ENCODE results near the gene FAM120A.
"Not testable (repeated sequence)": the region's sequence is repeated elsewhere in the genome, so short reads cannot be mapped to it uniquely, and the experiment has no call there.

The FAM120A gene

DNA sequence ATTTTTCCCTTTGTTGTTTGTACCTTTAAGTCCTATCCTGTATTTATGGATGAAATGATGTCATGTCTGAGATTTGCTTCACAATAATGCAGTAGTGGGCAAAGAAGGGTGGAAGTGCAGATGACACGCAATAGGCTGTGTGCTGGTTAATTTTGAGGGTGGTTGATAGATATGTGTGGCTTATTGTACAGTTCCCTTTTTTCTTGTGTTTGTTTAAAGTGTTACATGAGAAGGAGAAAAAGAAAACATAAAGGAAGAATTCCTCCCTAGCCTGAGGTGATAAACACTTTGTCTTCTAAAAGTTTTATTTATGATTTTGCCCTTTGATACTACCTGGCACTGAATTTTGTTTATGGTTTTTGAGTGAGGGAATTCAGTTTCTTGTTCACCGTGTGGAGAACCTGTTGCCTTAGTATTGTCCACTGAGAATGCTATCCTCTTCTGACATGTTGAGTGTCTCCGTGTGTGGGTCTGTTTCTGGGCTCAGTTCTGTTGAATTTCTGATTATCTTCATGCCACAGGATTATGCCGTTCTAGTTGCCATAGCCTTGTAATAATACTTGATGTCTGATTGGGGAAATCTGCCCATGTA lies 54.2 kb downstream of the FAM120A start:
- in situ Hi-C loops (cut with MboI; ENCODE audit: low sequenced_read_pairs): no loop called here

DNA sequence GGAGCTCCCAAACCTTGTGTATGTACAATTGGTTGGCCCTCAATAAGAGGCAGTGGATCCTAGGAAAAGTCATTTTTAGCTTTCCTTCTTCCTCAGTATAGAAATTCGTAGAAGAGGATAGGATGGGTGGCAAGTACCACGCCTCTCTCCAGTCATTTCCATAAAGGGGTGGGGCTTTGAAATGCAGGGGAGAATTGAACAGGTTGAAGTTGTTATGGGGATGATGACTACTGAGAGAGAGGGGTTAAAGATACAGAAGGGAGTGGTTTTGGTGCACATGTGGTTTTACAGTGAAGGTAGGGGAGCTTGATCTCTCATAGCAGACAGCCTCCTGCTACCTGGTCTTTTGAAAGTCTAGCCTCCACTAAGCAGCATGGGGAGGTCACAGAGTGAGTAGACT lies 56.3 kb downstream of the FAM120A start:
- in situ Hi-C loops (cut with MboI; ENCODE audit: low sequenced_read_pairs): no loop called here

DNA sequence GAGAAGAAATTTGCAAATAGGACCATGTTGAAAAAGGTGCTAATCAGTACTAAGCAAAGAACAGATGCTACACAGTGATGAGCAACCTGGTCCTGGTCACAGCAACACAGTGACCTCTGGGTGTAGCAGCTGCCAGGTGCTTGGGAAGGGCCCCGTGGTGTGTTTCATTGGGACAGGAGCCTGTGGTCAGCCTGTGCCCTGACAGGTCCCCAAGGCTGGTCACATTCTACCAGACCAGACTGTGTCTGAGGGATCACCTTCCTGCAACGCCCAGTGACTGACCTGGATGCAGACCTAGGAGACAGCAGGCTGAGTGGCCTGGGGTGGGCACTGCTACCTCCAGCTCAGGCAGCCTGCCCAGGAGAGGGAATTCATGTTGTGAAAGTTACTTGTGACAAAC lies 56.7 kb downstream of the FAM120A start:
- in situ Hi-C loops (cut with MboI; ENCODE audit: low sequenced_read_pairs): no loop called here

DNA sequence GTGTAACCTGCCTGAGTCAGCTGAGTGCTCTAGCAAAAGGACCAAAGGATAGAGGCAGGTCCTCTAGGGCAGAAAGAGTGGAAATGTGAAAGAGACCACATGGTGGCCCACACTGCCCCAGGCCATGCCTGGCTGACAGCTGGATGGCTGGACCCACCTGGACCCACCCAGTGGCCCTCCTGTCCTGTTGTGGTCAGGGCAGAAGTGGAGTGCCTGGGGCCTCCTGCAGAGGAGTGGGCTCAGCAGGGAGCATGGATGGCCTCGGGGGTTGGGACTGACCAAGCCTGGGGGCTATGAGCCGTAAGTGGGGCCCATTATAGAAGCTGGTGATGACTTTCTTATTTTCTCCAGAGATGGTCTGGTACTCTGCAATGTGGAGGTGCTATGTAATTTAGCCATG lies 57.6 kb downstream of the FAM120A start:
- in situ Hi-C loops (cut with MboI; ENCODE audit: low sequenced_read_pairs): no loop called here

DNA sequence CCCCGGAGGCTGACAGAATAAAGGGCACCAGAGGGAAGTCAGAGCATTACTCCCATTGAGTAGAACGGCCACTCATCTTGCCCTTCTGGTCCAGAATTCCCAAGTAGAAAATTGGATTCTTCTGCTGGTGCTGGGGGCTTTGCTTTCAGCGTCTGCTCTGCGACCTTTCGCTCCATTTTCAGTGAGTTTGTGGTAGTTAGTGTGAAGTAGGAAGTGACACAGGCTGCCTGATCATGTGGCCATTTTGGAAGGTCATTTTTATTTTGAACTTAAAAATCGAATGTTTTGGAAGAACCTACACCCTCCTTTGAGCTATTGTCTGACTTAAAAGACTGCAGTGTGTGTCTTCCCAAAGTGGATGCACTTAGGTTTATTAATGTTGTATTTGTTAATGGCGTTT lies 58.6 kb downstream of the FAM120A start:
- in situ Hi-C loops (cut with MboI; ENCODE audit: low sequenced_read_pairs): no loop called here

DNA sequence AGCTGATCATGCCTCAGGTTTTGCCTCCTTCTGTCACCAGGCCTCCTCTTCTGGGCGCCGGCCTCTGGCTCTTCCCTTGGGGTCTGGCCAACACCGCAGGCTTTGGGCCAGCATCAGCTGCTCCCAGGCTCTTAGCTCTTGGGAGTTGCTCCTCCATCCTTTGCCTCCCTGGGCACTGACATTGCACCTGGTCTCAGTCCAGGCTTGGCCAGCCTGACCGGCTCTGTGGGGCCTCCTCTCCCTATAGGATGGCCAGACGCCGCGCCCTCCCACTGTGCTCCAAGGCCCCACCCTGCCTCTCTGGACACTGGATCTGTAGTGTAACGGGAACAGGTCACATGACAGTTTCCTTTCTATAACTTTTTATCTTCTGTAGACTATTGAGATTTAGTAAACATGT lies 59.7 kb downstream of the FAM120A start:
- in situ Hi-C loops (cut with MboI; ENCODE audit: low sequenced_read_pairs): not testable (repeated sequence)

DNA sequence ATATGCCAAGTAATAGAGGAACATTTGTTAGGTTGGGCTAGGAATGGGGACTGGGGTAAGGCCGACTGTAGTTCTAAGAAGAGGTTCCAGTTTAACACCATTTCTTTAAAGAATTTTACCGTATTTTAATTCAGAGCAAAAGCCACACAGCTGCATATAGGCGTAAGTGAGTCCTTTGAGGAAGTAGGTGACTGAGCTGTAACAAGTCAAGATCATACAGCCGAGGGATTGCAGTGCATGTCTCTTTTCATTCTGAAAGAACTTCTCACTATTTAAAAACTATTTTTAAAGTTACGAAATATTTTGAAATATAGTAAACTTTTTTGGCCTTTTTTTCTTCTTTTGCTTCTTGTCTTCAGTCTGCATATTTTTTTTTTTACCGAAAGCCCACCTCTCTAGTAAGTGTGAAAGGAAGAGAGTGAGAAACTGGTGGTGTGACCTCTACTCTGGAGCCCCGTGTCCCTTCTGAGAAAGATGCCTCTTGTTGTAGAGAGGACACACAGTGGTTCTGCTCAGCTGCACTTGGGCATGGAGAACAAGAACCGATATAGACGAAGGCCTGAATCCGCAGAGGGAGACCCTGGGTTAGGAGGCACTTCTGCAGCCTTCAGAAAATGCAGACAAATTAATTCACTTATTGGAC lies 60.8 kb downstream of the FAM120A start:
- in situ Hi-C loops (cut with MboI; ENCODE audit: low sequenced_read_pairs): not testable (repeated sequence)

DNA sequence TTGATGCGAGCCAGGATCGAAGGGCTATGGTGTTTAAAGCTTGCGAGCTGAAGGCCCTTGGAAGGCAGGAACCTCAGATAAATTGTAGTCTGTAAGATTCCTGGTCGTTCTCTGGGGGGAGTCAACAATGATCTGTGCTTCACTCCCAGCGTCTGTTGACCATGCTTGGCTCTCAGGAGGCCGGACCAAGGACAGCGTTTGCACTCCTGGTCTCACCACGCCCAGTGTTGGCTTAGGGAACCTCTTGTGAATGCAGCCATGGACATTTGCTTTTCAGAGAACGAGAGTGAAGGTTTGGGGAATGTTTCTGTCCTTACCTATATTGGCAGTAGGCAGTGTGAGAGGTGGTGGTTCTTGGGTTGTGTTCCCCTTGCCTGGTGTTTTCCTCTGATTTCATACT lies 62.1 kb downstream of the FAM120A start:
- in situ Hi-C loops (cut with MboI; ENCODE audit: low sequenced_read_pairs): no loop called here

DNA sequence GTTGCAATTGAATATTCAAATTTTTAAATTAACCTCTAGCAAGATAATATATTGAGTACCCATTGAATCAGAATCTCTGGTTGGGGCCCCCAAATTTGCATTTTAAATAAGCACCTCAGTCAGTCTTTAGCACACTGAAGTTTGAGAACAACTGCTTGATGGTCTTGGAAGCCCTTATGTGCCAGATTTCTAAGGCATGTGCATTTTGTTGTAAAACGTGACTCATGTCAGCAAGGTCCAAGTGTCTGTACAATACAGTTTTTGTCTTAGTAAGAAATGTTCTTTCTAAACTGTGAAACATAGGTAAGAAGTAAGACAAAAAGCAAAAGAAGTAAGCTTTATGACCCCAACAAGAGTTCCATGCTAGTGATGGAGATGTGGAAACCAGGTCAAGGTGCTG lies 65.8 kb downstream of the FAM120A start:
- in situ Hi-C loops (cut with MboI; ENCODE audit: low sequenced_read_pairs): no loop called here

DNA sequence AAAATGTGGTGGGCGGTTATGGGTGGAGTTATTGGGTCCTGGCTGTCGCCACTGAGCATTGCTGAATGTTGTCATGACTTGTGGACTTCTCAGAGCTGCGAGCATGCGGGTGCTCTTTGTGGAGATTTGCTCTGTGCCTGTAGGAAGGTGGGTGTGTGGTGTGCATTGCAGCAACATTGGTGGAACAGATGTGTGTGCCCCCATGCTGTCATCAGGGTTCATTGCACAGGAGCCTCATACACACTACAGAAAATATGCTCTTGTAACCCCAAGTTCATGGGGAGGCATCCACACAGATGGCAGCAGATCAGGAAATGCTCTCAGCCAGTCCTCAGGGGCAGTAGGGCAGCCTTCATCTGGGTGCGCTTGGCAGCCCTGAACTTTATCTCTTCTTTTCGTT lies 69.0 kb downstream of the FAM120A start:
- in situ Hi-C loops (cut with MboI; ENCODE audit: low sequenced_read_pairs): no loop called here

DNA sequence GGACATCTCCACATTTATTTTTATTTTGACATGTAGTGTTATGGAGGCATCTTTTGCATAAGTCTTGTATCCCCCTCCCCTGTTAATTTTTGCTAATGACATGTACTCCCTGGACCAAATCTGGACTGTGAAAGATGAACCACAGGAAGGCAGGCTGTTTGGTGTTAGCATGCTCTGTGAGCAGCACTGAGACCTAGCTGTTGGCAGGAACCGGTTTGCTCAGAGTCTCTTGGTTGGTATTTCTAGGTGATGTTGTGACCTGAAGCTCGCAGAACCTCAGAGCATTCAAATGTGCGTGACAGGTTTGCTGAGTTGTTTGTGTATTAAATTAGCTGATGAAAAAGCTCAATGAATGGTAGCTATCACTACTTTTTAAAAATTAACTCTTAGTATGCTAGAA lies 71.3 kb downstream of the FAM120A start:
- in situ Hi-C loops (cut with MboI; ENCODE audit: low sequenced_read_pairs): no loop called here

DNA sequence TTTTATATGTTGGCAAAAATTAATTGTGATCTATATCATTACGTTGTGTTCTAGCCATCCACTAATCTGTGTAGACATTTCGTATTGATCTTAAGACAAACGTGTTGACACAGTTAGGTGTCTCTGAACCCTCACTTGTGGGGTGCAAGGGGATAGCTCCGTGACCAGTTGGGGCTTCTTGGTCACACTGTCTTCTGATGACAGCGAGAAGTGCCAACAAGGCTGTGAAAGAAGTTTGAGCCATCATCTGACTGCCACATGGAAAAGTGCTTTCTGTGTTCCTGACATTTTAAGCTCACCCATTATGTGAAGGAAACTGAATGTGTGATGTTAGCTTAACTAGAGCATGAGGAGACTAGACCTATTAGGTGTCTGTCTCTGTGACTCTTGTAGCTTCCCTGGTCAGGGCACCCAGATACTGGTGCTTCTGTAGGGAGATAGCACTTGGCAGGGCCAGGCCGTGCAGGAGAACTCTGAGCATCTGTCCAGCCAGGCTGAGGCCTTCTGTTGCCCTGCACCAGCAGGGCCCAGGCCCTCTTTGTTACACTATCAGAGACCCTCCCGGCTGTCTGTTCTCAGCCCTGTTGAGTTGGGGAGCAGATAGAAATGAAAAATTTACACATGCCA lies 72.1 kb downstream of the FAM120A start:
- in situ Hi-C loops (cut with MboI; ENCODE audit: low sequenced_read_pairs): no loop called here

DNA sequence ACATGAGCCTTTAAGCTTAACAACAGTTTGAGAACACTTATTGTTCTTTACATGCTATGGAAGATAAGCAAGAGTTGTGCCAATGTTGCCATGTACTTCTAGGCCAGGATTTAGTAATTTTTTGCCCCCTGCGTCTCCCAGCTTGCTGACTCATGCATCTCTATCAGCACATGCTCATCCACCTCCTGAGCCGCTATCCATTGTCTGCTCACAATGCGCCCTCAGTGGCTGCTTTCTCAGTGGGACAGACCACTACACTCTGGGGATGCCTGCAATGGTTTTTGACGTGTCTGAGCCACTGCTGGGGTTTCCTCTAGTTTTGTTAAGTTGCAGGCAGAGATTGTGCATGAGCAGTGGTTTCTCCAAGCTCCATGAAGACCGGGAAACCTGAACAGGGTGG lies 74.0 kb downstream of the FAM120A start:
- in situ Hi-C loops (cut with MboI; ENCODE audit: low sequenced_read_pairs): no loop called here

DNA sequence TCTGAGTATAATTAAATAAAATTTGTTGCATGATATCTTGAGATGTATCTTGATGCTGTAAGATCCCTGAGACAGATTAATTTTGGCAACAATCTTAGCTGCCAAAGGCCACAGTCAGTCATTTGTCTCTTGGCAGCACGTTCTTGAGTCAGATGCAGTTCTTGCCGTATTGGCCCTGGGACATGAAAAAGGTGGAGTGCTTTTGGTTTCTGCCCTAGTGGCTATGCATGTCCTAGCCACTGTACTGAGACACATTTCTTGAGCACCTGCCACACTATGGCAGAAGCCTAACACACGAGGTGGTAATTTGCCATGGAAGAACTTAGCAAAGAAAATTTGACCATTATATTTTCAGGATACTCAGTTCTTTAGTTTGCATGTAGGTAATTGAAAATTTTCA lies 79.9 kb downstream of the FAM120A start:
- in situ Hi-C loops (cut with MboI; ENCODE audit: low sequenced_read_pairs): no loop called here

DNA sequence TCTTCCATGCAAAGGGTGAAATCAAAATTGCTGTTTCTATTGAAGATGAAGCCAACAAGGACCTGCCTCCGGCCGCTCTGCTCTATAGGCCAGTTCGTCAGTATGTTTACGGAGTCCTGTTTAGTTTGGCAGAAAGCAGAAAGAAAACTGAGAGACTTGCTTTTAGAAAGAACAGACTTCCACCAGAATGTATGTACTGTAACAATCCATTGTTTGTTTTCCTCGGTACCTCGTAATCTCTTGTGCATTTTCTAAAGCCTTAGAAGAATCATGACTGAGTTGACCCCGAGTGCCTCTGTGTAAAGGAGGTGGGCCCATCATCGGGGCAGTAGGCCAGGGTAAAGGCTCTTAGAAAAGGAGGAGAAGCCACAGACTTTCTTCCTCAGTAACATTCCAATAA lies 80.7 kb downstream of the FAM120A start:
- in situ Hi-C loops (cut with MboI; ENCODE audit: low sequenced_read_pairs): no loop called here

DNA sequence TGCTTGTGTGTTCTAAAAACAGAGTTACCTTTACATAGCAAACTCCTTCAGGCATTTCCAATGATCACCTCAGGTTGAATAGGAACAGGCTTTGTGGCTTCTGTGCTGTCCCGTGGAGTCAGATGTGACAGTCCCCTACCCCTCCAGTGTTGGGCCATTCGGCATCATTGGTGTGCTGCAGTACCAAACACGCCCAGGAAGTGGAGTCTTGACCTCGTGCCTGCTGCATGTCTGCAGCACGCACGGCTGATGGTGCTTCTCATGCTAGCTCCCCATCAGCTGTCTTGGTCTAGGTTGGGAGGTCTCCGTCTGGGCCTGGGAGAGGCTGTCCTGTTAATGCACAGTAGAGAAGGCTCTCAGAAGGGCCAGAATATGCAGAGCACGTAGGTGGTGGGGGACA lies 82.4 kb downstream of the FAM120A start:
- in situ Hi-C loops (cut with MboI; ENCODE audit: low sequenced_read_pairs): no loop called here

DNA sequence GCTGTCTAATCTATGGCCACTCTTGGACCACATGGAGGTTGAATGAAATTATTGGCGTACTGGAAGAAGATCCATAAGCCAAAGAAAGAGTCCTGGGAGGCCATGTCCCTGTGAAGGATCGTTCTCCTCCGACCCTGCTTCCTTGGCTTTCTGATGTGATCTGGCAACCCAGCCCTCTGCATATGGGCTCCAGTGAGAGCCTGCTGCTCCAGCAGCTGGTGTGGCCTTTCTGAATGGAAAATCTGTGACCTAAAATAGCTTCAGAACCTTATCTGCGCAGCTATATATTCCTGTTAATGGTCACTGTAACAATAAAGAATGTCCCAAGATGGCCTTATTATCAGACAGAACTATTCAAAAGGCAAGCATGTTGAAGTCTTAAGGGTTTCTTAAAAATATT lies 84.7 kb downstream of the FAM120A start:
- in situ Hi-C loops (cut with MboI; ENCODE audit: low sequenced_read_pairs): no loop called here

DNA sequence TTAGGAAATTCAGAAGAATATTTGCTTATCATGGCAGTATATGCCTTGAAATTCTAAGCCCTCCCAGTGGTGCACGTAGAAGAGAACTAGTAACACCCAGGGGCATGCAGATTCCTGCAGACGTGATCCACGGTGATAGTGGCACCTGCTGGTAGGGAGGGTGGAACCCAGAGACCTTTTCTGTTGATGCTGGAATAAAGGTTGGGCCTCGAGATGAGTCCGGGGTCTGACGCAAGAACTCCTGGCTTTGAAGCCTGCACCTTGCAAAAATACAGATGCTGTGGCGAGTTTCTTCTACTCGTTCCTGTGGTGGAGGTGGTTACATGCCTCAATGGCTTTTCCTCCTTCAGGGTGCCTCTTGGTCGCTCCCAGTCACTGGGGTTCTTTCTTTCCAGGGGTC lies 85.4 kb downstream of the FAM120A start:
- in situ Hi-C loops (cut with MboI; ENCODE audit: low sequenced_read_pairs): no loop called here

DNA sequence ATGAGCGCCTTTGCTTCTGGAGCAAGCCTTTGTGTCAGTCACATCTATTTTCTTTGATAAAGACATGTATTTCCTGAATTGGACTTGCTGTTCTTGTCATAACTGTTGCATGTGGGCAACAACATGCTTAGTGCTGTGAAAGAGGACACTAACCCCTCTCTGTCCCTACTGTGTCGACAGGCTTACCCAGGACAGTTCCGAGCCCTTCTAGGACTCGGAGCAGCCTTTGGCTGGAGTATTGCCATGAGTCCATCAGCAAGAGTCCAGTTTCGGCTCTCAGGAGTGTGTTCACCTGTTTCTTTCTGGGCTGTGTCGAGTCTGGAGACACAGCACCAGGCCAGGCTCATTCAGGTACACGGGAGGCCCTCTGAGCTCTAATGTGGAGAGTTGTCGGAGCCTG lies 88.8 kb downstream of the FAM120A start:
- in situ Hi-C loops (cut with MboI; ENCODE audit: low sequenced_read_pairs): no loop called here

DNA sequence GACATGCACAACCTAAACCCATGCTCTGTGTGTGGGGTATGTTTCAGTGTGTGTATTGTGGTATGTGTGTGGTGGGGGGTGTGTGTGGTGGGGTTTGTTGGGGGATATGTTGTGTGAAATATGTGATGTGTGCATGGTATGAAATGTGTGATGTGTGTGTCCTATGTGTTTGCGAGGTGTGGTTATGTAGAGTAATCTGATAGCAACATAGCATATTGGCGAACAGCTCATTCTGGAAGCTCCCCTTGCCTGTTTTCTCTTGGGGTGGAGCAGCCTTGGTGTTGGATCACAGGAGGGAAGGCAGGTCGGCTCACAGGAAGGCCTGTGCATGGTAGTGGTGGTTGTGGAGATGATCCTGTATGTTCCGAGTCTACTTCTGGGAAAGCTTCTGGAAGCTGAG lies 89.5 kb downstream of the FAM120A start:
- in situ Hi-C loops (cut with MboI; ENCODE audit: low sequenced_read_pairs): no loop called here

DNA sequence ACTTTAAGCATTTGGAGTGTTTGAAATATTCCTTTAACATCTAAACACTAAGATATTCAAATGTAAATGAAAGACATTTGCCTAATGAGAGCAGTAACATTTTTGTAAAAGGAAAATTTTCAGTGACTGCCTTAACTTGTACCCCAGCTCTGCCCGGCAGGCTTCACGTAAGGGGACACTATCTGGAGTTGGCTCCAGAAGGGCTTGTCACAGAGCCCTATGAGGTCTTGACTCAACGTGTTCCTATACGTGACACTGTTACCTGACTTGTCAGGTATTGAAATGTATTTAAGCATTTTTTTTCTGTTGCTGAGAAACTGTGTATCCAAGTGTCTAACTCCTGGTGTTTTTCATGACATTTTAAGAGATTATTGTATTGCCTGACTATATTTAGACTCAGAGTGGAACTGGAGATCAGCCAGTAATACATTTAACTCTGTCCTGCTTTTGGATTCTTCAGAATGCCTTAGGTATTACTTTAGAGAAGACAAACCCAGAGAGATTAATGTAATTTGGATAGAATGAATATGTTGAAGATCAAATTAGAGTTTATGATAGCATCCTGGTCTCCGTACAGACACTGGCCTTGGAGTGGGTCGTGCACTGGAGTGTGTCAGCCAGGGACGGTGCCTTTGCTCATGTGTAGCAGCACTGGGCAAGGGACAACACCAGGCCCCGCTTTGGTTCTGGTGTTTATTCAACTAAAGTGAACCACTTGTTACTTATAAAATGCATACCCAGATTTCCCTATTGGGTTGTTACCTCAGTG lies 90.3 kb downstream of the FAM120A start:
- in situ Hi-C loops (cut with MboI; ENCODE audit: low sequenced_read_pairs): no loop called here

DNA sequence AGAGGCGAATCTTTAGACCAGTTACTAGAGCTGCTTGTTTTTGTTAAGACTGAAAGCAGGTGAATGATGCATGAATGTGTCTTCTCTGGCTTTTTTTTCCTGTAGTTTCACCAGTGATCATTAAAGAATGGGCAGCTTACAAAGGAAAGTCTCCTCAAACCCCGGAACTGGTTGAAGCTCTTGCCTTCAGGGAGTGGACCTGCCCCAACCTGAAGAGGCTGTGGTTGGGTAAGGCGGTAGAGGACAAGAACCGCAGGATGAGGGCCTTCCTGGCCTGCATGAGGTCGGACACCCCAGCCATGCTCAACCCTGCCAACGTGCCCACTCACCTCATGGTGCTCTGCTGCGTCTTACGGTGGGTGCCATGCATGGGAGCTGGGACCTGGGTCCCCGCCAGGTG lies 91.6 kb downstream of the FAM120A start:
- in situ Hi-C loops (cut with MboI; ENCODE audit: low sequenced_read_pairs): no loop called here

Data from HL-60/S4 treated with phorbol 12-myristate 13-acetate at 8.2 ng/mL for 4 days and 3 days (cell line).